Vagina (tissue), 2 donors: ENCODE data around the gene CFAP68.

ENCODE experiments used
- CTCF ChIP-seq, 3 experiments: fragments of 450-650 bp in 2 of 3; fragments of 200-600 bp in 1 of 3; sonication (generic) in 1 of 3; IDR thresholded peaks; one replicate each; pipeline ENCODE4 v1.5.1; 2017 to 2019; ENCODE audit warnings: antibody characterized with exemption in 3 of 3, mild to moderate bottlenecking in 2 of 3, moderate library complexity in 2 of 3
- POLR2A ChIP-seq, 2 donors: fragments of 450-650 bp; IDR thresholded peaks; one replicate each; pipeline ENCODE4 v1.6.1; 2017; ENCODE audit warnings: antibody characterized with exemption in 2 of 2, mild to moderate bottlenecking in 2 of 2, moderate library complexity in 2 of 2
- POLR2AphosphoS5 ChIP-seq, 2 donors: sonication (generic); formaldehyde crosslinking; IDR thresholded peaks; one replicate each; pipeline ENCODE4 v1.9.0; 2017; ENCODE audit warnings: antibody characterized with exemption in 2 of 2, mild to moderate bottlenecking in 2 of 2, low read depth in 1 of 2; ENCODE audit not compliant: insufficient read depth in 1 of 2

- TF ChIP-seq CTCF (IDR thresholded peaks at IDR 0.05), result peak; percentile 83 to 94 (median 93)
- TF ChIP-seq POLR2AphosphoS5 (IDR thresholded peaks at IDR 0.05; ENCODE audit: insufficient read depth in 1 of 2, low read depth in 1 of 2), result peak in 1 of 2 donors; percentile 66
- TF ChIP-seq POLR2A (IDR thresholded peaks at IDR 0.05), result no peak
Observed at GRCh38 chr11:111841370-111842053, 37.8 kb upstream of the CFAP68 start.
